Pons (tissue), 1 donor: ENCODE data around the gene NR2F1.

Experiments used
- DNase-seq: peaks from one replicate; pipeline ENCODE4 v3.0.0-alpha.2; 2016; ENCODE audit warnings: low spot score

Gene NR2F1

DNA sequence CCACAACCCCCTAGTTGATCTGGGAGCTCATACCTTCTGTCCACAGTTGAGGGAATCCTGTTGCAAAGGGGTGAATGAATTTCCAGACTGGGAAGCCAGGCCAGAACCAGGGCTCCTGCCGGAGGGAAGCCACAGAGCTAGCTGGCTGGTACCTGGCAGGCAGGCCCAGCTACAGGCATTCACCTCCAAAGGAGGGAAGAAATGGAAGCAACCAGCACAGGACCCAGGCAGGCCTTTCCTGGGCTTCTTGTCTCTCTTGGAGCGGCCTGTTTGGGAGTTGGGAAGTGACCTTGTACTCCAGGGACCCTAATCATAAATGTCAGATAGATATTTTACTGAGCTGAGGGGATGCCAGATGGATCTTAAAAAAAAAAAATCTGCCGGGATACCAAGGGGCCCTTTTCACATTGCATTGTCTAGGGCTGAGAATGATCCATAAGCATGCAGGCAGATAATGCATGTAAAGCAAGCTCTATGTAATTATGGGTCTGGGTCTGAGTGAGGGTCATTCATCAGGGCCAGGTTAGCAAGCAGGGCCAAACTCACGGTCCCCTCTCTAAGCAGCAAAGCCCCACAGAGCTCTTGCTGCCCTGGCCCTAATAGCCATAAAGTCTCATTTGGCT, 8.4 kb downstream of the NR2F1 start:
- DNase-seq = no peak

DNA sequence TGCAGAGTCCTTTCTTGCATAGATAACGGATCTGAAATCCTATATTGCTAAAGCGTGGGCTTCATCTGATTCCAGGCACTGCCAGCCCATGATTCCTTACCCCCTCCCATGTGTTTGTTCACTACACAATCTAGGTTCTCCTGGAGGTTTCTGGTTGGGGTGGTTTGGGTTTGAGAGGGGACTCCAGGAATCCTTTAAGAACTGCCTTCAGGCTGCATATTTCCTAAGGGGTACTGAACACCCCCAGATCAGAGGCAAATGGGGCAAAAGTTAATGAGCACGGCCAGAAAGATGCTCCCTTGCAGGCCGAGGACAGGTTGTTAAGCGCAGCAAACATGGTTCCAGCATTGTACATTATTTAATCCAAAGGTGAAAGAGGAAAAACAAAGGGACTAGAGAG, 9.9 kb downstream of the NR2F1 start:
- no peak for DNase-seq

DNA sequence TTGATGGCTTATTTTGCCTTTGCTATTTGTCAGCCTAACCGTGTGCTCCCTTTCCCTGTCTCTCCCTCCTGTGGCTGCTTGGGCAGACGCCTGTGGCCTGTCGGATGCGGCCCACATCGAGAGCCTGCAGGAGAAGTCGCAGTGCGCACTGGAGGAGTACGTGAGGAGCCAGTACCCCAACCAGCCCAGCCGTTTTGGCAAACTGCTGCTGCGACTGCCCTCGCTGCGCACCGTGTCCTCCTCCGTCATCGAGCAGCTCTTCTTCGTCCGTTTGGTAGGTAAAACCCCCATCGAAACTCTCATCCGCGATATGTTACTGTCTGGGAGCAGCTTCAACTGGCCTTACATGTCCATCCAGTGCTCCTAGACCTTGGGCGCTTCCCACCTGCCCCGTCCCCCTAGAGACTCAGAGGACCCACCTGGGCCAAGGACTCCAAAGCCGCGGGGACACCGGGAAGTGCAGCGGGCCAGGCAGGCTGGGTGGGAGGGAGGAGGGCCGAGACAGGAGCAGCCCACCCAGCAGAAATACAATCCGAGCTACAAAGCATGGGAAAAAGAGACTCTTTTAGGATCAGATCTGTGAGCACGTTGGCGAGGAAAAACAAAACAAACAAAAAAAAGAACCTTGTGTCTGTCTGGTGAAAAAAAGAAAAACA, 10.6 kb downstream of the NR2F1 start:
- DNase-seq = no peak

DNA sequence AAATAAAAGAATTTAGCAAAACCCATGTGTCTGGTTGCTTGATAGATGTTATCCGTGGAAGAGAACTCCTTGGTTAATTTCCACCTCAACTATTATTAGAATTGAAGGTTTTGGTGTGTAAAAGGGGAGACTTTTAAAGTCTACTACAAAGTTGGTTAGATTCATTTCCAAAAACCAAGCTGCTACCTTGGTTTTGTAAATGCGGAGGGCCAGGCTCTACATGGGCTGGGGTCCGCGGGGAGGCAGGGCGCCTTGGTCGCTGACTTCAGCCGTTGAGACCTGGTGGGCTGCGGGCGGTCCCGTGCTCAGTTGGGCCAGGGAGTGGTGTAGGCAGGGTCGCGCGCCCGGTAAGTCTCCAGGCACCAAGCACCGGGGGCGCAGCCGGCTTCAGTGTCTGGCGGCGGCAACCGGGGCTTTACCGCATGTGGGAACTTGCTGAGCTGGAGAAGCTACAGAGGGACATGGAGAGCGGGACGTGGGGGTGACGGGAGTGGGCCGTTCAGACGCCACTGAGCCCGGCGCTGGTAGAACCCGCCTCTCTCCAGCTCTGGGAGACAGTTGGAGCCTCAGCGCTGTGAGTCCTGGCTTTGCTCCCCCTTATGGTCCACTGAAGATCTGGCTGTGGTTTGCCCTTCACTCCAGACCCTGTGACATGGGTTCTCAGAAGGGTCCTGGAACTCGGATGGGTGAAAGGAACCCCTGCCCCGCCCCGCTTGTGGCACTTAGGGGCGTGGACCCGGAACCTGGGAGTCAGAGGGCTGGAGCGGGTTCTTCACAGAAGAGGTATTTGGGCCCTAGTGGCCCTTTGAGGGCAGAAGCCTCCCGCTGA, 11.8 kb downstream of the NR2F1 start:
- DNase-seq = no peak

DNA sequence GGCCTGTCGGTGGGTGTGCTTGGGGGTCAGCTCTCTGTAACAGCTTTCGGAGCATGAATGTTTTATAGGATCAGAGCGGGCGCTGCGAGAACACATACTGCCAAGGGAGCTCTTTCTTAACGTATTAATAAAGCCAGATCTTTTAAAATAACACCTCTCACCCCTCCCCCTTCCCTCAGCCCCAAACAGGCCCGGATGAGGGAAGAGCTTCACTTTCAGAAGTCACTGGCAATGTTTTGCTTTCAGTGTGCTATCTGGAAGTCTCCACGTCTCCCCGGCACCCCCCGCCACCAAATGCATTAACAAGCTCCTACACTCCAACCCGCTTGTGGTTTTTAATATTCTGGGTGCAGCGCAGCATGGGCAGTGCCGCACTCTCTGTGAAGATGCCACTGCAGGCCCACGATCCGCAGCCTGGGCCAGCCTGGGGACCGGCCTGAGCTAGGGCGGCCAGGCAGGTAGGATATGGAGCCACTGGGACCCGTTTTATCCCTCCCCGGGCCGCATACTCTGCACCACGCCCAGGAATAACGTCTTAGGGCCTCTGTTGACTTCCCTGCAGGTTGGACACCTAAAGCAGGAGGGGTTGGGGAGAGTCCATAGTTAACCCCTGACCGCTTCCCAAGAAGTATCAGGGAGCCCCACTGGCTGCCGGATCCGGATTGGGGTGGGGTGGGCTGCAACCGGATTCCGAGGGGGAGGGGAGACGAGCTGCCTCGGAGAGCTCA, 12.6 kb downstream of the NR2F1 start:
- no peak for DNase-seq

DNA sequence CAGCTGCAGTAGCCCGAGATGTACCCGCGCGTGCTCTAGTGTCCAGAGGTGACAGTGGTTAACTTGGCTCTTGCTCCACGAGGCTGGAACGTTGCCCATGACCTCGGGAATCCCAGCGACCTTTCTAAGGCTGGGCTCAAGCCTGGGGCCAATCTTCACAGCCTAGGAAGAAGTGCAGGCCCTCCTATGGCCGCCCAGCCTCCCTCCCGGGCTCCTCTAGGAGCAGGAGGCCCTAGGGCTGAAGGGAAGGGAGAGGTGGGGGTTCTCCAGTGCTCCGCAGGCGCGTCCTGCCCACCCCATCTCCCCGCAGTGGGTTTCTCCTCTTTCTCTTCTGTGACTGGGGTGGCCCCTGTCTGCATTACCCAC, 13.3 kb downstream of the NR2F1 start:
- no peak for DNase-seq

DNA sequence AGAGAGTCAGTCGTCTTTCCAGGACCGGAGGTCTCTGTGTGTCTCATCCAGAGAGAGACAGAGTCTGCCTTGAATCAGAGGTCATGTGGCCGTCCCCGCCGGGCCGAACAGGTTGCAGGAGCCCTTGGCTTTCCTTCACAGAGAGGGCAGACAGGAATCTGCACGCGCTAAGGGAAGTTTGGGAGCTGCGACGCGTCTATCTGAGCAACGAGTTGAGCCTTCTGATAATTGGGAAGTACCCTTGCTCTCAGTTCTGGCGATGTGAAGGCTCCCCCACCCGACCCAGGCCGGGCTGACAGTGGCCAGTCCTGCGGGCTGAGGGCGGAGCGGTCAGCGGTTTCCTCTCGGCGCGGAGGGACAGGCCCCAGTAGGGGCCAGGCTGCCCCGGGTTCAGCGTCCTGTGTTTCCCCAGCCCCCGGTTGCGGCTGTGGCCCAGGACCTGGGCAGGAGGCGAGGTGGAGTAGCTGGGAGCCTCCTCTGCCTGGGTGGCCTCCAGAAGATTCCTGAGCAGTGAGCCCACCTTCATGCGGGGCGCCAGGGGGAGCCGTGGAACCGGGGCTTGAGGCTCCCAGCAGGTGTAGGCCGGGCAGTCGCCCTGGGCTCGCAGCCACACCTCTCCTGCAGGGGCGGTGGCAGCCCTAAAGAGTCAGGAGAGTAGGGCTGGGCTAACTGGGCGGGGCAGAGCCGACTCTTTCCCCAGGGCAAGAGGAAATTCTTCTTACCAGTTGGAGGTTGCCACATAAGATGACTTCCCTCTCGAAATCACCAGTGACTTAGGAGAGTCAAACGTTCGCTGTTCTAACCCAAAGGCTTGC, 13.9 kb downstream of the NR2F1 start:
- DNase-seq = no peak

DNA sequence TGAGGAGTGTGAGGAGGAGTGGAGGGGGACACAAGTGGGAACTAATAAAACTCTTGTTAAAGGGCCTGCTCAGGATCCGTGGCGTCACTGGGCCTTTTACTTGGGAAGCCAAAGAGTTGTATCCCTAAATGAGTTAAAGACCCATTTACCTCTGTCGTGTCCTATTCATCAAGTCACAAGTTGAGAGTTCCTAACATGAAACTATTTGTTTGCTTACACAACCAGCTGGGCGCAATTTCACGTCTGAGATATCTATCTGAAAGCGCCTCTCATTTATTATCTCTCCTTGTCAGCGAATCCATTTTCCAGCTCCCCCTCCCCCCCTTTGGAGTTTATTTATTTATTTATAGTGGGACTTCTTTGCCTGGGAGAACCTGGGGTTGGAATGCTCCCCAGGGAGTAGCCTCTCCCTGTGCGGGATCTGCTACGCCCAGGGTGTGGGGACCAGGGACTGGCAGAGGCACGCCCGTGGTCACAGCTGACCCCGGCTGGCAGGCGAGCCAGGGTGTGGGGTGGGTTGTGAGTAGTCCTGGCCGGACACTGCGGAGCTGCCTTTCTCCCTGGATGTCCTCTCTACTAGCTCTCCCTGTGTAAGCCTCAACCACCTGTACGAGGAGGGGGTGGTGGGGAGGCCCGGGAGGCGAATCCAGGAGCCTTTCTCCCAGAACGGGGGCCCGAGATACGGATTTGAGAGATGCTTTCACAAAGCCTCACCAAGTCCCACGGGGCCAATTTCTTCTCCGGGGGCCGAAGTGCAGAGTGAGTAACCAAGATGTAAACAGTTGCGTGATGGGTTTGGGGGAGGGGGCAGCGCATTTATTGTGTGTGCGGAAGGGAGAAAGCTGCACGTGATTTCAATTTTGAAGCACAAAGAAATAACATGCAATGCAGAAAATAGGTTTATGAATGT, 15.3 kb downstream of the NR2F1 start:
- DNase-seq = no peak

DNA sequence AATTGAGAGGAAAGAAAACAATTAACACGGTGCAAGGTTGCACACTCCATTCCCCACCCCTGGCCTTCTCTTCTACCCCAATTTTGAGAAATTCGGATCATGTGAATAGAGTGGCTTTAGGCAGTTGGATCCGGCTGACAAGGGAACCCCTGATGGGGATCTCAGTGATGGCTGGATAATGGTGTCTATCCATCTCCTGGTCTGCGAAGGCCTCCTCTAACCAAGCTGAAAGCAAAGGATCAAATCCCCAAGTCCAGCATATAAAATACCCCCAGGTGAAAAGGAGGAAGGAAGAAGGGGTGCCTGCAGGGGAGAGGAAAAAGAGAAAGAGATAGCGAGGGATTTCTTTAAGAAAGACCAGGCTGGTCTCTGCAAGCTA, 16.0 kb downstream of the NR2F1 start:
- DNase-seq = no peak

DNA sequence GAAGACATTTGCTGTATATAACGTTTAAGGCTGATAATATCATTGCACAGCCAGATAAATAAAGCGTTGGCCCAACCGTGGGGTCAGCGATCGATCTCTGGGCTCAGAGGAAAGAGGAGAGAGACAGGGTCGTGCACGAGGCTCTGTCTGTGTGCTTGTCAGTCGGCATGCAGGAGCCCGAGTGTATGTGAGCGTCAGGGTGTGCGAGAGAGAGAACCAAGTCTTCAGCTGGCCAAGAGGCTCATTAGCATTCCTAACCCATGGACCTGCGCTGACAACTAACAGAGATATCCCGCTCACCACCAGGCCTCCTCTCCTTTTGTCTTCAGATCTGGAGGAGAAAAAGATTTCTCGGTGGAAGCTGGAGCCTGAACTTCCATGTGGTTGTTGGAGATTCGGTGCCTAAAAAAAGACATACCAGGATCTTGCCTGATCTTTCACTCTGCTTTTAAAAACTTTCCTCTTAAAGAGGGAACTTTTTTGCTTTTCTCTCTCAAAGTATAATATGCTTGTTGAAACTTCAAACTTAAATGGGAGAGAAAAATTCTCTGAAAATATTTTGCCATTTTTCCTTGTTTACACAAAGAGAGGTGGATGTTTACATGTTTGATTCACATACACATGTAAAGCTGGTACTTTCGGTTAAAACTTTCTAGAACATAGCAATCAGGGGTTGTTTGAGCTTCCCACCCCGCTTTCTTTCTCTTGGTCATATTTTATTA, 16.5 kb downstream of the NR2F1 start:
- DNase-seq = no peak

DNA sequence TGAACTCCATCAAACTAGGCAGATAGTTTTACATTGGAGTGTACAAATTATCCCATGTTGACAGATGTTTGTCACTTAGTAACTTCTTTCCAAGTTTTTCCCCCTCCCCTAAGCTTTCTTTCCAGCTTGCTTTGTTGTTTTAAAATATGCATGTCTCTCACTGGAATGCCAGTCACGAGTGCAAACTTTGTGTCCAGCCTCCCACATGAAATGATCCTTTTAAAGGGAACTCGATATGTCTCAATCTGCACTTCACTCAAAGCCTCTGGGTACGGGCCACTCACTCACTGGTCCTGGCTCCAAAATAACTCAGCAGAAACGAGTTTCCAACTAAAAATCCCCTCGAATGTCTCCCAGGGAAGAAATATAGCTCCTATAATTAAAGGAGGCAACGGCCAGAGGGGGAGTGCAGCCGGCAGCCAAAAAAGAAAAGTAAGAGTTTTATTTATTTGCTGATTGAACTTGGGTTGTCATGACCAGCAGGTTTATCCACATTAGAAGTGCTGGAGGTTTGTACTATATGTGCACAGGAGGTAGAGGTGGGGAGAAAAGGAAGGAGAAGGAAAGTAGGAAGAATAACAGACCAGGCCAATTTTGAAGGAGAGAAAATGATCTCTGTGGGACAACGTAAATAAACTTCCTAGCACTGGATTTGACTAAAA, 17.5 kb downstream of the NR2F1 start:
- no peak for DNase-seq

DNA sequence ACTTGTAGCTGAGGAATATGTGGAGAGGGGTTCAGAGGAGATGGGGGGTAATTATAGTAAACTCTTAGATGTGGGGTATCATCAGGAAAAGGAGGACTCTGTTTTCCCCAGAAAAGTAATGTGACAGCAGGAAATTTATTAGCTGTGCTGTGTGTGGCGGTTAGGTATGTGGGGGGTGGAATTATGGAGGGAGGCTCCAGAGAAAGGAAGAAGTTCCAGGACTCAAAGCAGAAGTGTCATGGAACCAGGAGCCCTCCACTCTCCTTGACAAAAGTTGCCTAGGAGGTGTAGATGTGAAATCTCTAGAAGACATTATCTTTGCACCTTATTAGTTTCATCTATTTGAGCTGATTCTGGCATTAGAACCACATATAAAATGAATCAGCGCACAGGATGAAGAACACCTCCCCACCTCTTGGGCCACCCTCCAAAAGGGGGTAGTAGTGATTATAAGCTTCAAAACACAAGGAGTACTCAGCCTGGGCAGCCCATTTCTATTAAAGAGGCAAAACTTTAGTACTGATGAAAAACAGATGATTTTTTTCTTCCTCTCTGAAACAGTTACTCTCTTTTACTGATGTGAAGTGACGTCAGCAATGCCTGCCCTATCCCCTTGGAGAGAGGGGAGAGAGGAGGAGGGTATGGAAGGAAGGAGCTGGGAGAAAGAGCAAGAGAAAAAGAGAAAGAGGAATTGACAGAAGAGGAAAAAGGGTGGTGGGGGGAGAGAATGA, 18.2 kb downstream of the NR2F1 start:
- no peak for DNase-seq

DNA sequence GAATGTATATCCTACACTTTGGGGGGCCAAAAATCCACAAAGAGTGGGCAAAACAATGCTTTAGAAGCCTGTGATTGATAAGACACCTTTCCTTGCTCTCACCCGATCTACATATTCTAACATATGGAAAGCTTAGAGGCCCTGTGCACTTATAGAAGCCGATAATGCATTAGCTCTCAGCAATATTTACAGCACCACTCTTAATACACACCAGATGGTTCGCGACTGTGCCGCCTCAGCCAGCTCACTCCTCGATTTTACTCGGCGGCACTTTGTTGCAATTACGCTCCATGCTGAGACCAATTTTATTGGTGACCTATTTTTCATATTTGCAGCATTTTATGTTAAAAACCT, 18.8 kb downstream of the NR2F1 start:
- no peak for DNase-seq

DNA sequence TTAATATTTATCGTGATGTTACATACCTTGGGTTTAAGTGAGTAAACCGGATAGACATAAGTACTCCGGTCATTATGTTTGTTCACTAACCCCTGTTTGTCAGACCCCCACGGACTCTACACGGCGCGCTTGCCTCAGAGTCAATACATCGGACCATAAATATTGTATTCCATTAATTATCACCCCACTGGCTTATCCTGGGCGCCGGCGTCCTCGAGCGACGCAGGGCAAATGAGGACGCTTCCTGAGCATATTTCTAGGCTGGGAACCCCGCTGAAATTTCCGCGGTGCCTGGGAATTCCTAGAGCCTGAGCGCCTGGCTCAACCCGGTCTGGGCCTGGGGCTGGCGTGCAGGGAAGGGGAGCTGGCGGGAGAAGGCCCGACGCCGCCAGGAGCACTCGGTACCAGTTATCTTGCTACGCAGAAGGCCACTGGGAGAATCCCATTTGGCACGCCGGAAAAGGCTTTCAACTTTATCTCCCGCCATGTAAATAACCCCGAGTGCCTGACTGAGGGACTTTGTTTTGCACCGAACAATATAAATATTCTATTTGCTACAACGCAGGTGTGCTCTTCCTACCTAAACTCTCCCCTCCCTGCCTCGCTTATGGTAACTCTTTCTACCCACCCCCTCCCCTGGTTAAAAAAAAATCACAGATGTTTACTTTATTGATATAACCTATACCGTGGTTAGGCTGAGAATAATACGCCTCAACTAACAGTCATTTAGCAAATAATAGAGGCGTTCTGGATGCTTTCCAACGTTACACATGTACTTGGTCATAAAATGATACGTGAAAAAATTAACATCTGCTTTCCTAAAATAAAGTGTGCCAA, 19.4 kb downstream of the NR2F1 start:
- no peak for DNase-seq

DNA sequence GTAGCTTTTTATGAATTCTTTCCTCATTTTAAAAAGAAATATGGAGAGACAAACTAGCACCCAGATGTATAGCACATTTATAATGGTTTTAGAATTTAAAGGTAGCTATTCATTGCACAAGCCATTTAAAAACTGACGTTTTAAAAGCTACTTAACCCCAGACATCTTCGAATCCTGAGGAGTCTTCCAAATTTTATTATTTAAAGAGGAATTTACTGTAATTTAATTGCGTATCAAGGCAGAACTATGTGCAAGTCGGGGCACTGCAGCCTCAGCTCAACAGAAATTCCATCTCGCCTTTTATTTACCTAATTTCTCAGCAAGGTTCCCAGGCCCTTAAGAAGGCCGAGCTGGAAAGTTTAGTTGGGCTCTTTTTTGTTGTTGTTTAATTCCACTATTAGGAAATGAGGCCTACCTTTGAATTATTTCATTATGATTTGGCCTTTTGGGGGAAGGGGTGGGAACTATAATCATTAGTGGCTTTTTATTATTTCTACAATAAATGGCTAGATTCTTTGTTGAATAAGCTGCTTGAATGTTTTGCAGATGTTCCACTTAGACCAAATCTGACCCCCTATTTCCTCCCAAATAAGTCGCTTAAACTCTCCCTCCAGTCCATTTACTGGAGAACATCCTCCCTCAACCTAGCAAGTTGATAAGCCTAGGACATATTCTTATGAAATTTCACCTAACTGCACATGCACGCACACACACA, 20.2 kb downstream of the NR2F1 start:
- no peak for DNase-seq

DNA sequence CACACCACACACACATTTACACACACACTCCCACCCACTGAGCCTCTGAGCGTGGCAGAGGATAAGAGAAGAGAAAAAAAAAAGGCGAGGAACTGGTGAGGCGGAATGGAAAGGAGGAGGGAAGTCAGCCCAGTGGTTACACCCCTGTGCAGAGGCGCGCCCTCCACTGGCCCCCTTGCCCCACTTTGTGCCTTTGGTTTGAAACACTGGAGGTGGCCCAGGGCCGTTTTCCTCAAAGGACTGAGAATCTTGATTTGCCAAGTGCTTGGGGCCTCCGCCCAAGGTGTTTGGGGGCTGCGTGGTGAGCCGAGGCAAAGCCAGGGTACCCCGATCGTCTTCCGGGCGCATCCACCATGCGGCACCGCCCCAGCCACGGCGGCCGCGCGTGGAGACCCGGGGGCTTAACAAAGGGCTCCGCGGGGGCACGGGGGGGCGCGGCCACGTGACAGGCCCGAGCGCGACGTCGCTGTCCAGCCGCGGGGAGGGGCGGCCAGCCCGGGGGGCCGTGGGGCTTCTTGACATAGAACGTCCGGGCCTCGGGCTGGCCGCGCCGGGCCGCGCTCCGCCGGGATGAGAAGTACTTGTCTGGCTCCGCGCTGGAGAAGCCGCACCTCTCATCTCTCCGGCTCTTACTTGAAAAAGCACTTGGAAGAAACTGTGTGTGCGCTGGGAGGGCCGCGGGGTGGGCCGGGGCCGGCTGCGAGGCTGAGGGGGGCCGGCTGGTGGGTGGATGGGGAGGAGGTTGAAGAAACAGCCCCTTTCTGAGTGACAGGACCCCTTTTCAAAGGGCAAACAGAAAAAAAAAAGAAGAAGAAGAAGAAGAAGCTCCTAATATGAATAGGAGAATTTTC, 21.0 kb downstream of the NR2F1 start:
- DNase-seq = no peak
